Measurements from ENCODE around the gene ATP10B. TPM values are rescaled to one million over a fixed set of nuclear protein-coding genes. Genes with fewer than 3 reads are reported as not detected.

The ATP10B gene
- total RNA-seq, 2 experiments from 2014 or later, result not detected

- H3K9me3 Mint-ChIP-seq, result peaks cover 1% of the 10 kb centered on the region
Observed at GRCh38 chr5:160837749-160838593, 14.0 kb downstream of the ATP10B start.

GRCh38 chr5:160837211-160837610 lies 14.8 kb downstream of the ATP10B start:
- Histone ChIP-seq H3K36me3 (ENCODE audit: insufficient read depth, low read length) (no peaks in the 10 kb centered on the region), H3K9me3 (ENCODE audit: control insufficient read depth in 1 of 2, insufficient read depth in 1 of 2, low read length in 2 of 2) (no peaks in the 10 kb centered on the region), H3K27ac (ENCODE audit: low read depth in 1 of 2, low read length in 2 of 2) (no peak overlapping the region), H3K27me3 (ENCODE audit: control insufficient read depth in 1 of 2, insufficient read depth in 2 of 2, low read length in 2 of 2) (no peaks in the 10 kb centered on the region), H3K4me3 (ENCODE audit: low read length) (no peak overlapping the region), H3K4me1 (ENCODE audit: insufficient read depth, low read length) (no peaks in the 10 kb centered on the region)
- ATAC-seq (ENCODE audit: poor library complexity) (no peak), DNase-seq (no peak)
- H3K9me3 Mint-ChIP-seq, result peaks cover 3% of the 10 kb centered on the region
- H3K4me3 Mint-ChIP-seq, result no peak overlapping the region
- H3K27me3 Mint-ChIP-seq, result no peaks in the 10 kb centered on the region
- POLR2A ChIA-PET, result no interaction called here
- TF ChIP-seq CTCF (IDR thresholded peaks at IDR 0.05), result no peak
- CTCF ChIA-PET, result no interaction called here
- intact Hi-C loops (cut with DNase I, micrococcal nuclease), result no loop called here
- no peaks in the 10 kb centered on the region for H3K36me3 Mint-ChIP-seq (ENCODE audit: low read depth)
- H3K4me1 Mint-ChIP-seq (ENCODE audit: low read depth), result no peaks in the 10 kb centered on the region
- H3K27ac Mint-ChIP-seq, result no peak overlapping the region

More at GRCh38 chr5:160837749-160838593, 14.0 kb downstream of the ATP10B start:
- Mint-ChIP-seq H3K4me3 (no peak overlapping the region), H3K4me1 (ENCODE audit: low read depth) (no peaks in the 10 kb centered on the region), H3K27me3 (no peaks in the 10 kb centered on the region), H3K36me3 (ENCODE audit: low read depth) (no peaks in the 10 kb centered on the region), H3K27ac (no peak overlapping the region)
- H3K27ac ChIP-seq (ENCODE audit: low read depth in 1 of 2, low read length in 2 of 2), result no peak overlapping the region
- no peaks in the 10 kb centered on the region for H3K4me1 ChIP-seq (ENCODE audit: insufficient read depth, low read length)
- no peak for DNase-seq
- H3K36me3 ChIP-seq (ENCODE audit: insufficient read depth, low read length), result no peaks in the 10 kb centered on the region
- TF ChIP-seq CTCF (IDR thresholded peaks at IDR 0.05), result no peak
- ChIA-PET CTCF (no interaction called here), POLR2A (no interaction called here)
- intact Hi-C loops (cut with DNase I, micrococcal nuclease), result no loop called here
- no peaks in the 10 kb centered on the region for H3K9me3 ChIP-seq (ENCODE audit: control insufficient read depth in 1 of 2, insufficient read depth in 1 of 2, low read length in 2 of 2)
- H3K27me3 ChIP-seq (ENCODE audit: control insufficient read depth in 1 of 2, insufficient read depth in 2 of 2, low read length in 2 of 2), result no peaks in the 10 kb centered on the region
- ATAC-seq (ENCODE audit: poor library complexity), result no peak
- no peak overlapping the region for H3K4me3 ChIP-seq (ENCODE audit: low read length)

- H3K4me1 ChIP-seq (ENCODE audit: insufficient read depth, low read length), result no peaks in the 10 kb centered on the region
- no peaks in the 10 kb centered on the region for H3K9me3 ChIP-seq (ENCODE audit: control insufficient read depth in 1 of 2, insufficient read depth in 1 of 2, low read length in 2 of 2)
- H3K4me3 ChIP-seq (ENCODE audit: low read length), result no peak overlapping the region
- Mint-ChIP-seq H3K27me3 (peaks cover under 1% of the 10 kb centered on the region), H3K4me3 (no peak overlapping the region), H3K4me1 (ENCODE audit: low read depth) (no peaks in the 10 kb centered on the region), H3K36me3 (ENCODE audit: low read depth) (no peaks in the 10 kb centered on the region), H3K27ac (no peak overlapping the region), H3K9me3 (peaks cover 3% of the 10 kb centered on the region)
- DNase-seq (no peak), ATAC-seq (ENCODE audit: poor library complexity) (no peak)
- ChIA-PET CTCF (no interaction called here), POLR2A (no interaction called here)
- TF ChIP-seq CTCF (IDR thresholded peaks at IDR 0.05), result no peak
- no peaks in the 10 kb centered on the region for H3K27me3 ChIP-seq (ENCODE audit: control insufficient read depth in 1 of 2, insufficient read depth in 2 of 2, low read length in 2 of 2)
- intact Hi-C loops (cut with DNase I, micrococcal nuclease), result no loop called here
- no peaks in the 10 kb centered on the region for H3K36me3 ChIP-seq (ENCODE audit: insufficient read depth, low read length)
- H3K27ac ChIP-seq (ENCODE audit: low read depth in 1 of 2, low read length in 2 of 2), result no peak overlapping the region
Observed at GRCh38 chr5:160835818-160836528, 16.0 kb downstream of the ATP10B start.
